ENCODE results near the gene TAOK2. TPM values are rescaled to one million over a fixed set of nuclear protein-coding genes. Genes with fewer than 3 reads are reported as not detected.
"Not testable (repeated sequence)": the region's sequence is repeated elsewhere in the genome, so short reads cannot be mapped to it uniquely, and the experiment has no call there.

Gene TAOK2
- total RNA-seq, 2 experiments from 2014 or later, result 48.9 to 49.8 TPM

DNA sequence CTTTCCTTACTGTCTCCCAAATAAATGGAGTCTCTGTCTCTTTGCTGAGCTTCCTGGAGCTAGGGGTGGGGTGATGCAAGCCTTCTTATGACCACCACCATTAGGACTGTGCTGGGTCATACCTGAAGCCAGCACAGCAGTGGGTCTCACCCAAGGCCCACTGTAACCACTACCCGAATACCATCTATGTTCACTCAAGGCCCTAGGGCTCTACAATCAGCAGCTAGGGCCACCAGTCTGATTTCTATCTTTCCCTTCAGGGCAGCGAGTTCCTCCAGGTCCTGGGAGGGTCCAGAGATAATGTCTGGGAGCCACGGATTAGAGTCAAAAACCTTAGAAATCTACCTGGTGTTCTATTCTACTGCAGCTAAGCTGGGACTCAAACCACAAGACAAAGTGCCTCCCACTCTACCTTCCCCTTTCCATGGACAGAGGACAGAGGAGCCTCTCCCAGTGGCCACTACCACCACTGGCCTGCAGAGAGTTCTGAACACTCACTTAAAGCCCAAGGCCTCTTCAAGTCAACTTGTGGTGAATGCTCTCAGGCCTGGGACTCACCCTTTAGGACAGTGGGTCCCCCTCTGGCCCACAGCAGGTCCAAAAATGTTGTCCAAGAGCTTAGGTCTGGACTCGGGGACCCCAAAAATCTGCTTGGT is 22.7 kb upstream of the TAOK2 start:
- H3K36me3 Mint-ChIP-seq (ENCODE audit: low read depth), result no peaks in the 10 kb centered on the region
- H3K4me1 Mint-ChIP-seq (ENCODE audit: low read depth), result no peaks in the 10 kb centered on the region
- peaks cover 10% of the 10 kb centered on the region for H3K27me3 Mint-ChIP-seq (ENCODE audit: low read depth)
- no peak overlapping the region for H3K27ac Mint-ChIP-seq
- POLR2A ChIA-PET, result interaction anchor here (1.2 to 1.6 kb wide), 2 partner anchors 10 to 25 kb away, joined by 3 to 6 read pairs; partner anchors contain the start of genes KCTD13 and TMEM219
- DNase-seq (no peak), ATAC-seq (no peak)
- H3K9me3 Mint-ChIP-seq (ENCODE audit: insufficient read depth), result peaks cover 4% of the 10 kb centered on the region
- CTCF ChIA-PET, result interaction anchor here (1.0 to 1.4 kb wide), 2 partner anchors 10 to 102 kb away, joined by 3 to 6 read pairs; no protein-coding TSS in a partner anchor
- H3K4me3 Mint-ChIP-seq, result no peak overlapping the region

DNA sequence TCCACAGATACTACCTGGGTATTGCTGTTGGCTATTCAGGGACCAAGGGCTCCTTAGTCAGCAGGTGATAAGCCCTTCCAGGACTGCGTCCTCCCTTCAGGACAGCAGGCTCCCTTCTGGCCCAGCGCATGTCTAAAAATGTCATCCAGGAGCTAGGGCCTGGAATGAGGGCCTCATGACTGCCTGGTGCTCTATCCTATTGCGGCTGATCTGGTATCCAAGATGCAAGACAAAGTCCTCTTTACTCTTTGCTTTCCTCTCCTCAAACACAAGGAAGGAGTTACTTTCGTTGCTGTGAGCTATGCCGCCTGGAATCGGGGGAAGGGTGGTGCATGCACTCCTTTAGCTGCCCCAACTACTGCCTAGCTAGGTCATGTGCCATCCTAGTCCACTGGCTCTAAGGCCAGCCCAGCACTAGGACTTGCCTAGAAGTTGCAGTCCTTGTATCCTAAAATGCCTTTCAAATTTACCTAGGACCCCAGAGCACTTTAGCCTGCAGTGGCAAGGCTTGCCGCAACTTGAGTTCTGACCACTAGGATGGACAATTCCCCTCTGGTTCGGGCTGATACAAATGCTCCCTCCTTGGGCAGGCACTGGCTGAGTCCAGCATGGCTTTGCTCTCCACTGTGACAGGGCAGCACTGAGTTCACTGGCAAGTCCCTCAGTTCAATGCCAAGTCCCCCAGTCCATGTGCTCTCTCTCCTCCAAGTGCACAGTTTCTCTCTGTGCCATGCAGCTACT is 21.9 kb upstream of the TAOK2 start:
- CTCF ChIA-PET, result interaction anchor here (1.0 kb wide), 1 partner anchor 9 kb away, joined by 3 read pairs; no protein-coding TSS in a partner anchor
- DNase-seq, result no peak

GRCh38 chr16:29958756-29959155 is 14.9 kb upstream of the TAOK2 start:
- Mint-ChIP-seq H3K4me3 (no peak overlapping the region), H3K36me3 (ENCODE audit: low read depth) (peaks cover 4% of the 10 kb centered on the region), H3K27me3 (ENCODE audit: low read depth) (peaks cover 3% of the 10 kb centered on the region), H3K4me1 (ENCODE audit: low read depth) (peaks cover 20% of the 10 kb centered on the region), H3K27ac (no peak overlapping the region), H3K9me3 (ENCODE audit: insufficient read depth) (no peaks in the 10 kb centered on the region)
- ATAC-seq, result no peak
- ChIA-PET POLR2A (interaction anchor here (0.6 kb wide), 1 partner anchor 15 kb away, joined by 3 read pairs; the partner anchor contains the start of gene TAOK2), CTCF (no interaction called here)
- no peak for DNase-seq

More for the DNA sequence above, 21.9 kb upstream of the TAOK2 start:
- Mint-ChIP-seq H3K27ac (no peak overlapping the region), H3K4me1 (ENCODE audit: low read depth) (no peaks in the 10 kb centered on the region), H3K4me3 (no peak overlapping the region), H3K36me3 (ENCODE audit: low read depth) (no peaks in the 10 kb centered on the region), H3K9me3 (ENCODE audit: insufficient read depth) (peaks cover 4% of the 10 kb centered on the region), H3K27me3 (ENCODE audit: low read depth) (peaks cover 10% of the 10 kb centered on the region)
- no peak for ATAC-seq
- POLR2A ChIA-PET, result interaction anchor here (0.7 kb wide), 1 partner anchor 26 kb away, joined by 3 read pairs; the partner anchor contains the start of gene KCTD13

GRCh38 chr16:29959293-29959692 is 14.4 kb upstream of the TAOK2 start:
- ATAC-seq (no peak), DNase-seq (no peak)
- Mint-ChIP-seq H3K9me3 (ENCODE audit: insufficient read depth) (no peaks in the 10 kb centered on the region), H3K27me3 (ENCODE audit: low read depth) (peaks cover 3% of the 10 kb centered on the region), H3K4me1 (ENCODE audit: low read depth) (peaks cover 20% of the 10 kb centered on the region), H3K36me3 (ENCODE audit: low read depth) (peaks cover 4% of the 10 kb centered on the region), H3K27ac (no peak overlapping the region), H3K4me3 (no peak overlapping the region)
- ChIA-PET CTCF (no interaction called here), POLR2A (interaction anchor here (0.6 kb wide), 1 partner anchor 14 kb away, joined by 3 read pairs; the partner anchor contains the start of gene TAOK2)

DNA sequence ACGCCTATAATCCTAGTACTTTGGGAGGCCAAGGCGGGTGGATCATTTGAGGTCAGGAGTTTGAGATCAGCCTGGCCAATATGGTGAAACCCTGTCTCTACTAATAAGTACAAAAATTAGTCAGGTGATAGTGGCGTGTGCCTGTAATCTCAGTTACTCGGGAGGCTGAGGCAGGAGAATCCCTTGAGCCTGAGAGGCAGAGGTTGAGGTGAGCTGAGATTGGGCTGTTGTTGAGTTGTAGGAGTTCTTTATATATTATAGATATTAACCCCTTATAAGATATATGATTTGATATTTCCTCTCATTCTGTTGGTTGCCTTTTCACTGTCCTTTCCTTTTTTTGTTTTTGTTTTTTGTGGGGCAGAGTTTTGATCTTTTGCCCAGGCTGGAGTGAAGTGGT is 13.8 kb upstream of the TAOK2 start:
- POLR2A ChIA-PET; ATAC-seq; H3K9me3 Mint-ChIP-seq (ENCODE audit: insufficient read depth); DNase-seq; CTCF ChIA-PET; H3K36me3 Mint-ChIP-seq (ENCODE audit: low read depth); H3K27me3 Mint-ChIP-seq (ENCODE audit: low read depth); H3K27ac Mint-ChIP-seq; H3K4me3 Mint-ChIP-seq: not testable (repeated sequence)
- H3K4me1 Mint-ChIP-seq (ENCODE audit: low read depth), result peaks cover 20% of the 10 kb centered on the region

GRCh38 chr16:29961127-29961478 is 12.6 kb upstream of the TAOK2 start:
- H3K27ac Mint-ChIP-seq, result peak overlapping the region; percentile 83
- ATAC-seq (no peak), DNase-seq (no peak)
- no peaks in the 10 kb centered on the region for H3K27me3 Mint-ChIP-seq (ENCODE audit: low read depth)
- peaks cover 8% of the 10 kb centered on the region for H3K36me3 Mint-ChIP-seq (ENCODE audit: low read depth)
- peaks cover 20% of the 10 kb centered on the region for H3K4me1 Mint-ChIP-seq (ENCODE audit: low read depth)
- peak overlapping the region; percentile 82 for H3K4me3 Mint-ChIP-seq
- POLR2A ChIA-PET, result interaction anchor here (1.0 to 3.2 kb wide), 10 partner anchors 11 to 261 kb away, joined by 3 to 42 read pairs (median 4); partner anchors contain the start of genes HIRIP3, INO80E, KCTD13 and TAOK2
- H3K9me3 Mint-ChIP-seq (ENCODE audit: insufficient read depth), result no peaks in the 10 kb centered on the region
- CTCF ChIA-PET, result interaction anchor here (1.0 to 3.7 kb wide), 11 partner anchors 9 to 113 kb away, joined by 3 to 41 read pairs (median 4); partner anchors contain the start of genes KCTD13 and TAOK2

- Mint-ChIP-seq H3K36me3 (ENCODE audit: low read depth) (peaks cover 9% of the 10 kb centered on the region), H3K9me3 (ENCODE audit: insufficient read depth) (no peaks in the 10 kb centered on the region), H3K27me3 (ENCODE audit: low read depth) (no peaks in the 10 kb centered on the region), H3K4me3 (peak within 1 kb of the TSS; percentile 82), H3K27ac (peak within 1 kb of the TSS; percentile 84), H3K4me1 (ENCODE audit: low read depth) (peaks cover 20% of the 10 kb centered on the region)
- ChIA-PET CTCF (interaction anchor here (0.8 to 3.7 kb wide), 13 partner anchors 10 to 113 kb away, joined by 3 to 41 read pairs (median 4); partner anchors contain the start of genes KCTD13 and TAOK2), POLR2A (interaction anchor here (0.6 to 3.2 kb wide), 12 partner anchors 11 to 261 kb away, joined by 3 to 42 read pairs (median 4); partner anchors contain the start of genes HIRIP3, INO80E, KCTD13 and TAOK2)
- ATAC-seq, result peak; percentile 95
- peak; percentile 94 for DNase-seq
Observed at GRCh38 chr16:29961479-29962343, 12.0 kb upstream of the TAOK2 start, which contains the start of gene TMEM219. Gene TMEM219 (plus strand): TSS chr16:29962079. CDS start chr16:29963144, 1,065 bp downstream.

- ChIA-PET POLR2A (interaction anchor here (0.6 to 3.2 kb wide), 8 partner anchors 11 to 231 kb away, joined by 3 to 42 read pairs (median 4); partner anchors contain the start of genes HIRIP3, INO80E, KCTD13 and KIF22), CTCF (interaction anchor here (0.8 to 3.7 kb wide), 11 partner anchors 12 to 114 kb away, joined by 3 to 41 read pairs (median 4); partner anchors contain the start of genes KCTD13 and TAOK2)
- peak overlapping the region; percentile 82 for H3K4me3 Mint-ChIP-seq
- H3K36me3 Mint-ChIP-seq (ENCODE audit: low read depth), result peaks cover 9% of the 10 kb centered on the region
- H3K4me1 Mint-ChIP-seq (ENCODE audit: low read depth), result peaks cover 20% of the 10 kb centered on the region
- DNase-seq, result no peak
- no peaks in the 10 kb centered on the region for H3K9me3 Mint-ChIP-seq (ENCODE audit: insufficient read depth)
- no peaks in the 10 kb centered on the region for H3K27me3 Mint-ChIP-seq (ENCODE audit: low read depth)
- no peak for ATAC-seq
- H3K27ac Mint-ChIP-seq, result peak overlapping the region; percentile 84
Observed at GRCh38 chr16:29962344-29962994, 11.2 kb upstream of the TAOK2 start.

GRCh38 chr16:29963021-29963743 is 10.5 kb upstream of the TAOK2 start:
- no peaks in the 10 kb centered on the region for H3K27me3 Mint-ChIP-seq (ENCODE audit: low read depth)
- ChIA-PET CTCF (interaction anchor here (0.8 to 3.7 kb wide), 3 partner anchors 11 to 115 kb away, joined by 3 to 41 read pairs (median 16); partner anchors contain the start of genes KCTD13 and TAOK2), POLR2A (interaction anchor here (1.2 to 3.2 kb wide), 2 partner anchors 10 to 173 kb away, joined by 3 to 42 read pairs; partner anchors contain the start of genes KIF22 and TAOK2)
- no peaks in the 10 kb centered on the region for H3K9me3 Mint-ChIP-seq (ENCODE audit: insufficient read depth)
- peak overlapping the region; percentile 84 for H3K27ac Mint-ChIP-seq
- no peak for DNase-seq
- peaks cover 20% of the 10 kb centered on the region for H3K4me1 Mint-ChIP-seq (ENCODE audit: low read depth)
- peaks cover 10% of the 10 kb centered on the region for H3K36me3 Mint-ChIP-seq (ENCODE audit: low read depth)
- ATAC-seq, result no peak
- H3K4me3 Mint-ChIP-seq, result peak overlapping the region; percentile 82

DNA sequence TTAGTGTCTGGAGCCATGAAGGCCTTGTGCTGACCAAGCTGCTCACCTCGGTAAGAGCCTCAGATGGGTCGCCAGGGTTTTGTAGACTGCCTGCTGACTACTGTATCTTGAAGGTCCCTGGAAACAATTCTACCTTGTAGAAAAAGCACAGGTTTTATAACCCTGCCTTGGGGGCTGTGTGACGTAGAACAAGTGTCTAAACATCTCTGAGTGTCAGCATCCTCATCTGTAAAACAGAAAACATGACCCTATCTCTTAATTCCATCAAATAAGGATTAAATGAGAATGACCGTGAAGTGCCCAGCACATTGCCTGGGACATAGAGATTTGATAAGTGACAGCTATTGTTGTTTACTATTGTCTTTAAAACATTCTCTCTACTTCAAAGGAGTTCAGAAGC is 5.5 kb upstream of the TAOK2 start:
- Mint-ChIP-seq H3K9me3 (ENCODE audit: insufficient read depth) (peaks cover 5% of the 10 kb centered on the region), H3K36me3 (ENCODE audit: low read depth) (peaks cover 35% of the 10 kb centered on the region), H3K27ac (no peak overlapping the region), H3K27me3 (ENCODE audit: low read depth) (no peaks in the 10 kb centered on the region), H3K4me3 (no peak overlapping the region), H3K4me1 (ENCODE audit: low read depth) (peaks cover 12% of the 10 kb centered on the region)
- ChIA-PET CTCF (no interaction called here), POLR2A (interaction anchor here (1.0 kb wide), 1 partner anchor 141 kb away, joined by 4 read pairs; no protein-coding TSS in a partner anchor)
- no peak for ATAC-seq
- DNase-seq, result no peak

All from activated CD8-positive, alpha-beta T cell treated with anti-CD3 and anti-CD28 coated beads, Interleukin-2, amount 10 ng/mL, durations not matched to agents 7 days and 5 days (primary cell).